Esophagus squamous epithelium (tissue), 5 donors: ENCODE measurements around the gene CEP164. TPM values are rescaled to one million over a fixed set of nuclear protein-coding genes. Genes with fewer than 3 reads are reported as not detected.

ENCODE experiments used
- DNase-seq: peaks from one replicate; lab custom pipeline; 2025; lab: John Stamatoyannopoulos, UW
- H3K27ac ChIP-seq, 4 donors: fragments of 200-600 bp; sonication (generic); one replicate each; pipeline ENCODE4 v1.5.1; 2016 to 2019; ENCODE audit warnings: mild to moderate bottlenecking in 1 of 4
- H3K27me3 ChIP-seq, 4 donors: fragments of 200-600 bp; sonication (generic); 1 replicate in 3 of 4; 2 replicates in 1 of 4; pipeline versions ENCODE4 v1.5.1 to v1.6.0; 2017 to 2021; ENCODE audit warnings: antibody characterized with exemption in 1 of 4
- H3K36me3 ChIP-seq, 3 donors: fragments of 200-600 bp; sonication (generic); one replicate each; pipeline ENCODE4 v1.5.1; 2016 to 2019
- H3K4me1 ChIP-seq, 3 donors: fragments of 200-600 bp; sonication (generic); one replicate each; pipeline ENCODE4 v1.5.1; 2017 to 2019
- H3K4me3 ChIP-seq, 4 donors: fragments of 200-600 bp; sonication (generic); 1 replicate in 3 of 4; 2 replicates in 1 of 4; pipeline ENCODE4 v1.5.1; 2016 to 2019; ENCODE audit warnings: mild to moderate bottlenecking in 2 of 4, moderate library complexity in 1 of 4
- H3K9me3 ChIP-seq, 3 donors: fragments of 200-600 bp; sonication (generic); one replicate each; pipeline ENCODE4 v1.5.1; 2016 to 2019
- CTCF ChIP-seq, 6 experiments: fragments of 450-650 bp in 4 of 6; fragments of 200-600 bp in 2 of 6; sonication (generic) in 2 of 6; IDR thresholded peaks; one replicate each; pipeline ENCODE4 v1.5.1; 2016 to 2019; ENCODE audit warnings: antibody characterized with exemption in 6 of 6, mild to moderate bottlenecking in 4 of 6, moderate library complexity in 4 of 6
- POLR2A ChIP-seq, 4 donors: fragments of 450-650 bp; IDR thresholded peaks; one replicate each; pipeline ENCODE4 v1.6.1; 2017; ENCODE audit warnings: antibody characterized with exemption in 4 of 4, mild to moderate bottlenecking in 4 of 4, moderate library complexity in 3 of 4
- WGBS, 2 donors: methylation state at CpG; one replicate each; pipeline ENCODE4 v1.1.5; 2018; 5-methylcytosine and 5-hydroxymethylcytosine counted together
- intact Hi-C: fragments of 100-400 bp; cut with DNase I; formaldehyde crosslinking; loops from one replicate; pipeline ENCODE4 v1.15.0; 2022
- total RNA-seq, 4 donors: library from RNA; depleted of rRNA; stranded (reverse); fragments of >200 nt; gene quantifications; one replicate each; pipeline ENCODE4 v1.1.0, GENCODE V29; 2016
- donor health status: DM: yes; HTN: yes; CAD: no.

The CEP164 gene
- total RNA-seq, 4 donors from 2014 or later: 7.3 to 20.0 (median 13.0) TPM

GRCh38 chr11:117378976-117379865 lies 51.6 kb downstream of the CEP164 start:
- Histone ChIP-seq H3K27ac (no peak overlapping the region), H3K9me3 (no peaks in the 10 kb centered on the region), H3K4me3 (no peak overlapping the region), H3K4me1 (peaks cover 0 to 13% (median 6%) of the 10 kb centered on the region in 3 donors), H3K27me3 (no peaks in the 10 kb centered on the region), H3K36me3 (peaks cover 5 to 78% (median 15%) of the 10 kb centered on the region in 3 donors)
- 55% methylated on average over 8 to 11 of the region's 12 CpGs for WGBS, 2 donors
- DNase-seq: no peak
- TF ChIP-seq POLR2A (IDR thresholded peaks at IDR 0.05) (no peak), CTCF (IDR thresholded peaks at IDR 0.05) (no peak)
- intact Hi-C loops: no loop called here

GRCh38 chr11:117380676-117381075 lies 53.0 kb downstream of the CEP164 start:
- DNase-seq: no peak
- no peak overlapping the region for H3K4me3 ChIP-seq
- no peak for TF ChIP-seq CTCF (IDR thresholded peaks at IDR 0.05)
- no peak for TF ChIP-seq POLR2A (IDR thresholded peaks at IDR 0.05)

GRCh38 chr11:117381481-117382387 lies 54.1 kb downstream of the CEP164 start:
- peaks cover 0 to 13% (median 6%) of the 10 kb centered on the region in 3 donors for H3K4me1 ChIP-seq
- 88 to 100% methylated on average over 1 to 6 of the region's 9 CpGs for WGBS, 2 donors
- intact Hi-C loops: no loop called here
- no peaks in the 10 kb centered on the region for H3K9me3 ChIP-seq
- H3K27ac ChIP-seq: no peak overlapping the region
- H3K4me3 ChIP-seq: no peak overlapping the region
- TF ChIP-seq POLR2A (IDR thresholded peaks at IDR 0.05) (no peak), CTCF (IDR thresholded peaks at IDR 0.05) (no peak)
- H3K27me3 ChIP-seq: no peaks in the 10 kb centered on the region
- no peak for DNase-seq
- peaks cover 0 to 78% (median 11%) of the 10 kb centered on the region in 3 donors for H3K36me3 ChIP-seq

More at GRCh38 chr11:117380676-117381075, 53.0 kb downstream of the CEP164 start:
- Histone ChIP-seq H3K4me1 (peaks cover 0 to 13% (median 6%) of the 10 kb centered on the region in 3 donors), H3K27ac (no peak overlapping the region), H3K9me3 (no peaks in the 10 kb centered on the region), H3K27me3 (no peaks in the 10 kb centered on the region), H3K36me3 (peaks cover 0 to 78% (median 11%) of the 10 kb centered on the region in 3 donors)
- WGBS, 2 donors: 87 to 100% methylated on average over 2 to 3 of the region's 4 CpGs
- intact Hi-C loops: no loop called here

- TF ChIP-seq CTCF (IDR thresholded peaks at IDR 0.05): no peak
- TF ChIP-seq POLR2A (IDR thresholded peaks at IDR 0.05): no peak
- no peak overlapping the region for H3K4me3 ChIP-seq
- no peak overlapping the region for H3K27ac ChIP-seq
- no peaks in the 10 kb centered on the region for H3K27me3 ChIP-seq
- H3K4me1 ChIP-seq: peaks cover 0 to 13% (median 6%) of the 10 kb centered on the region in 3 donors
- DNase-seq: no peak
- no peaks in the 10 kb centered on the region for H3K9me3 ChIP-seq
- WGBS, 2 donors: 92% methylated on average over 2 of the region's 4 CpGs; no CpG with 5 or more reads in 1 of the 2 donors
- intact Hi-C loops: no loop called here
- H3K36me3 ChIP-seq: peaks cover 0 to 81% (median 11%) of the 10 kb centered on the region in 3 donors
These were observed 55.1 kb downstream of the CEP164 start for GRCh38 chr11:117382746-117383145.
